ENCODE measurements around the gene RNF152.
A peak's percentile ranks its signal among the peaks of the same experiment; 100 is the strongest.

The RNF152 gene, protein sequence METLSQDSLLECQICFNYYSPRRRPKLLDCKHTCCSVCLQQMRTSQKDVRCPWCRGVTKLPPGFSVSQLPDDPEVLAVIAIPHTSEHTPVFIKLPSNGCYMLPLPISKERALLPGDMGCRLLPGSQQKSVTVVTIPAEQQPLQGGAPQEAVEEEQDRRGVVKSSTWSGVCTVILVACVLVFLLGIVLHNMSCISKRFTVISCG

DNA sequence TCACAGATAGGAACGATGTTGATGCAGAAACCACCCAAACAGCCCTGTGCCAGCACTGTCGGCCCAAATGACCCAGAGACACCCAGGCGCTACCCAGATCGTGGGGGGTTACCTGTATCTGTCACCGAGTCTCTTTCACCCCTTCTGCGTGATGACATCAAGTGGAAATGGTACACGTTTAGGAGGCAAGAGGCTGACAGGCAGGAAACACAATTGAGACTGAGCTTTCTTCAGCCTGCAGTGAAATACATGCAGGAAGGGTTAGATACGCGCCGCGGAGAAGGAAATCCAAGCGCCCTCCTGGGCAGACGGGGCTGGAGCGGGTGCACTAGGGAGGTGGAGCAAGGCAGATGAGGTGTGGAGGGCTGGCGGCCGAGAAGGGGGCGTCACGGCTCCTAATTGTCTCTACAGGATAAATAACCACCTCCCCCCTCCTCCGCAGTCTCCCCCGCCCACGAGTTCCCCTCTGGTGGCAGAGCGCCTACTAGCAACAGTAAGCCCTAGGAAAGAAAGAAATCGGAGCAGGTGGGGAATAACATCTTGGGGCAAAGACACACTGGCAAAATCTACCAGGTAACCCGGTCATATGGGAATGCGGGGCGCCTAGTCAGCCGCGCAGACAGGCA is at the start of gene RNF152:
RNF152 (minus strand) TSS at position 325 of the 626 bp plus-strand sequence. CDS start 76,544 bp downstream, outside the sequence.
- FAIRE-seq (no peak), DNase-seq (ENCODE audit: insufficient read length, low spot score) (no peak)

DNA sequence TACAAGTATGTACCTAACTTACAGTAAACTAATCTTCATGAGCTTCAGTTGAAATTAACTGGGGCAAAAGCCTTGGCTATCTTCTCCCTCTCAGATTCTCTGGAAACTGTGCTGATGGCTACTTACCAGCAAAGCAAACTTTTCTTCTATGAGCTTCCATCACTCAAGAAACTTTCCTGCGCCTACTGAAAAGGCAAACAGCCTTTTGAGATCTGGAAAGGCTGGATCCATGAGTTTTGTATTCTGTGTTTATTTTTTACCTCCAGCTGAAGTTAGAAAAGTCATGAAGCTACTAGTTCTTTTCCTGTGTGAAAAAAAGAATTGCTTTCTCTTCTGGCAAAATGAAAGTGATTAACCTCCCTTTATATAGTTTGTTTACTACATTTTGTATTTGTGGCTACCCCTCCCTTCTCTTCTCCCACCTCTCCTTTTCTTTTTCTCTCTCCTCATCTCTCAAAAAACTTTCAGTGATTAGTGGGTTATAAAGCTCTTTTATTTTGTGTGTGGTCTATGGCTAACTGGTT is 49.2 kb upstream of the RNF152 start:
- FAIRE-seq: peak; percentile 35

DNA sequence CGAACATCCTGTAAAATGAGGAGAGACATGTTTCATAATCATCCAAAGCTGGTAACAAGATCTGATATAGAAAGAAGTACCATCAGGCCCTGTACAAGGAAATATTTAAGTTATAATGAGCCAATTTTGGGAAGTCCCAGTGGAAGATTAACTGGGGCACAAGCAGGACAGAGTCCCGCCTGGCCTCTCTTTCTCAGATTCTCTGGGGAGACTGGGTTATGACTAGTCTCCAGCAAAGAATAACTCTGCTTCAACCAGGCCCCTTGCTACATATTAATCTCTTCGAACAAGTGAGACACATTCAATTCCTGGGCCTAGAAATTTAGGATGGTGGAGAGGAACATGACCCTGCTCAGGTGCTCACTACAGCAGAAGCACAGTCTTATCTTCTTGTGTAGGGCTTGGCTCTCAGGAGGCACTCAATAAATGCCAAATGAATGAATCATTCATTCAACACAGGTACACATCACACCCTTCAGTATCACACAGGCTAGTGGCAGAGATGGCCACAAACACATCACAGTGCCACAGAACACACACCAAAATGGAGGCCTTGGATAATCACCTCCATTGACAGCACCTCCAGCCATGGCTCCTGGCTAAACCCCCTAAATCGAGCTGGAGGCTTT is 46.4 kb upstream of the RNF152 start:
- DNase-seq (ENCODE audit: insufficient read length, low spot score) (no peak), FAIRE-seq (no peak)

More for the DNA sequence above, 49.2 kb upstream of the RNF152 start:
- DNase-seq (ENCODE audit: insufficient read length, low spot score): no peak

DNA sequence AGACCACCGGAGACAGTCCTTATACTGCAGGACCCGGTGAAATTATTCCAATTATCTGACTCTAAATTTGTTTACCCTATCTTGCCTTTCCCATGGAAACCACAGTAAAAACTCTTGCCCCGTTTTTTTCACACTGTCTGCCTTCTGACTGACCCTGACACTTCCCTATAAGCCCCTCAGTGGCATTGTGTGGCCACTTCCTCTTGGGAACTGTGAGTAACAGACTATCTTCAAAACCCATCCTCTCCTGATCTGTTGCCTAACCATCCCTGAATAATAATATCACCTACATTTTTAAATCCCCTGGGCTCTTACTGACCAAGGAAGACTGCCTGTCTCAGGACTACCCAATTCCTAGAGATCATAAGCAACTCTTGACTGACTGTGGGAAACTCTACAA is 42.6 kb upstream of the RNF152 start:
- FAIRE-seq: no peak

DNA sequence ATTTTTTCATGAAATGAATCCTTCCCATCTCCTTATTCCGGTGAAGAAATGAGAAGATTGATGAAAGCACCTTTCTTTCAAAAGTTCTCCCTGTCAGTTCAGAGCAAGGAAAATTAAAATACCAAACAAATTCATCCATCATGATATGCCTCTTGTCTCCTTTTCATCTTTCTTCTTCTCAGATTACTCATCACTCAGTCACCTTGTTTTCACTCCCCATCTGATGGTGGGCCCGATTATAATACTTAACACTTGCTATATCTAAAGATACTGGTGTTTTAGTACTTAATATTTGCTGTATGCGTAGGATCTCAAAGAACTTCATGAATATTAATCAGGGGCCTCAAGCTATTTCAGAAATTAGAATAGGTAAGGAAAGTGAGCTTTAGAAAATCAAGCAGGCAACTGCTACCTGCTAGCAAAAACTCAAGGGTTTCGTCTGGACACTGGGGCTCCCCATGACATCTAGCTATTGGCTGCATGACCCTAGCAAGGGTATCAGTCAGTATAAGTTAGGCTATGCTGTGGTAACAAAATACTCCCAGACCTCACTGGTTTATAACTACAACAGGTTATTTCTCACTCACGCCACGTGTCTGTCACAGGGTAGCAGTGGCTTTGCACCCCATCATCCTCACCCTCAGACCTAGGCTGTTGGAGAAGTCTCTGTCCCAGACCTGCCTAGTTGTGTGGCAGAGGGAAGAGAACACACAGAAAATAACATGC is 39.0 kb upstream of the RNF152 start:
- FAIRE-seq: no peak
- DNase-seq (ENCODE audit: insufficient read length, low spot score): no peak

More for the DNA sequence above, 42.6 kb upstream of the RNF152 start:
- DNase-seq (ENCODE audit: insufficient read length, low spot score): no peak

DNA sequence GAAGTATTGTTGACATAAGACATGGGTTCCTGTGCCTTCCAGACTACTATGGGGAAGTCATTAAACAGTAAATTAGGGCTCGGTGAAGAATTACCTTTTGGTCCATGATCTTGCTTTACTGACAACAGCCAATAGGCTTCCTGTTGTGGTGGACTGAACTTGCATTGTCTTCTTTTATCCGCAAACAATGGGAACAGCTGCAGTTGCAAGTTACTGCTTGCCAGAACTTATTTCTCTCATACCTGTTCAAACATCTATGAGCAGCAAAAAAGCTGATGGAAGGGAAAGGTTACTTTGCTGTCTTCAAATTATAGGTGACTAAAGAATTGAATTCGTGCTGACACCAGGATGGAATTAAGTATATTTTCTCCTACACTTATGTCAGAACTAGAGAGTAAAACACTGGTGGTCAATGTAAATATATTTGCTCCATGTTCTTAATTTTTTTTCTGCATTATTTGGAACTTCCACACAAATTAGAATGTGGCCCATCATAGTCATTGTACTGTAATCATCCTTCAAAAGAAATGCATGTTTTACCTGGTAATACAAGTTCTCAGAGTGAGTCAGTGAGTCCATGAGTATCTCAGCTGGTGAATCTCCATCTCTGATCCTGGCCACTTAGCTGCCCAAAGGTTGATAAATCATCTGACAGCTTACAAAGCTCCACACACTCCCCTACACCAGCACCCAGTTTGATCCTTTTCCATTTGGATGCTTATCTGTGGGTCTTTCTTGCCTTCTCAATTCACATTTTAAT is 37.3 kb upstream of the RNF152 start:
- DNase-seq (ENCODE audit: insufficient read length, low spot score): no peak

DNA sequence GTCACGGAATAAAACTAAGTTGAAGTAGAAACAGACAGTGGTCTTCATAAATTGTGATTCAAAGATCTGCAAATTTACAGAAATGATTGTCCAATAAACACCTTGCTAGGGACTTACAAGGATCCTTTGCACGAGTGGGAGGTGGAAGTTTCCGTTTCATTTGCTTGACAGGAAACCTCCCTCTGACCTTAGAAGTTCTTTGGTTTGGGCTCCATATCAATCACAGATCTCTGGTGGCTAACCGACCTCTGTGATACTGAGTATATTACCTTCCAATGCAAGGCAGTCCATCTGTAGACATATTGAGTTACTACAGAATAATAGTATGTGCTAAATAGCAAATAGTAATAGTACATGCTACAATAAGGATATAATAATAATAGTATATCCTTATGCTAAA is 33.7 kb upstream of the RNF152 start:
- no peak for FAIRE-seq
- DNase-seq (ENCODE audit: insufficient read length, low spot score): no peak

More for the DNA sequence above, 37.3 kb upstream of the RNF152 start:
- FAIRE-seq: no peak

DNA sequence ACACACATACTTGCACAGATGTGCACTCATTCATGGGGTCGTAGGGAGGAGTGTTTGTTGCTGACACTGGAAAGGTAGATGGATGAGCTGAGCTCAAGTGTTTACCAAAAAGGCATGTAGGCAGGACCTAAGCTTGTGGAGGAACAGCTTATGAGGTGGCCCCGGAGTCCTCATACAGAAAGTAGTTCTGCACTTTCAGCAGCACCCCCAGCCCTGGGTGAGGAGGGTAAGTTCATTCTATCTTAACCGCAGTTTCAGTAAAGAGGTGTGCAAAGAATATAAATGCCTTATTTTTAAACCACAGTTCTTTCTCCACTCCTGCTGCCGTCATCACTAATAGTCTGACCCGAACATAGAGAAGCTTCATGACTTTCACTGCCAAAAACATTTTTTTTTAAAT is 31.7 kb upstream of the RNF152 start:
- DNase-seq (ENCODE audit: insufficient read length, low spot score) (no peak), FAIRE-seq (no peak)

DNA sequence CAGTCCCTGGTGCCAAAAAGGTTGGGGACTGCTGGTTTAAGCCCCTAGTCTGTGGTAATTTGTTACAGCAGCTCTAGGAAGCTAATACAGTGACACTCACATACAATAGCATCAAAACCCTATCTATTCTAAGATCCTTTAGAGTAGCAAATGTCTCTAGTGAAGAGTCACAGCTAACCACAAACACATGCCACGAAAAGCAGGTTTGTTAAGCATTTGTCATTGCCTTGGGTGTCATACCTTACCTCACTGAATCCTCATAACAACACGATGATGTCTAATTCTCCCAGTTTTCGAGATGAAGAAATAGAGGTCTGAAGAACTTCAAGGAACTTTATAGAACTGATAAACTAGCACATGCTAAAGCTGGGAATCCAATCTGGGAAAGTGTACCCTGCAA is 29.6 kb upstream of the RNF152 start:
- FAIRE-seq: no peak
- DNase-seq (ENCODE audit: insufficient read length, low spot score): no peak

DNA sequence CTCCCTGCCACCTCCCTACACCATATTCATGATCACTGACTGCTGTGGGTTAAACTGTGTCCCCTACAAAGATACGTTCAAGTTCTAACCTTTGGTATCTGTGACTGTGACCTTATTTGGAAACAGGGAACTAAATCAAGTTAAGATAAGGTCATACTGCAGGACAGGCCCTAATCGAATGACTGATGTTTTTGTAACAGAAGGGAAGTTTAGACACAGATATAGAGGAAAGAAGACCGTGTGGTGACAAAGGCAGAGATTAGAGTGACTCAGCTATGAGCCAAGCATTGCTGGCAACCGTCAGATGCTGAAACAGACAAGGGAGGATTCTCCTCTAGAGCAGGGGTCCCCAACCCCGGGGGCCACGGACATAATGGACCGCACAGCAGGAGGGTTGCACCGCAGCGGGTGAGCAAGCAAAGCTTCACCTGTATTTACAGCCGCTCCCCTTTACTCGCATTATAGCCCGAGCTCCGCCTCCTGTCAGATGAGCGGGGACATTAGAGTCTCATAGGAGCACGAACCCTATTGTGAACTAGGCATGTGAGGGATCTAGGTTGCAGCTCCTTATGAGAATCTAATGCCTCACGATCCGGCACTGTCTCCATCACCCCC is 28.9 kb upstream of the RNF152 start:
- DNase-seq (ENCODE audit: insufficient read length, low spot score) (no peak), FAIRE-seq (no peak)

DNA sequence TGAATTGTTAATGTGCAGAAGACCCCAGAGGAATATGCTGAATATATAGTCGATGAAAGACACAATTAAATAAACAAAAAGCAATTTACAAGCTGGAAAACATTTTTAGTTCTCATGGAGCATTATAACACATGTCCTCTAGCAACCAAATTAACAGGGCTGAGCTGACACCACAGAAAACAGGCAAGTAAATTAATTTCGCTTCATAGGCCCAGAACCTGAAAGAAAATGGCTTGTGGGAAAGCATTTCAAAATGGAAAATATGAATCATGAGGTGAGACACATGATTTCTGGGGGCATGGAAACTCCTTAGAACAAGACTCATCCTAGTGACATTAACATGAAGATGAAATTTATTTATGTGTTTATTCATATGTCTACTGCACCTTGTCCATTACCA is 25.0 kb upstream of the RNF152 start:
- FAIRE-seq (no peak), DNase-seq (ENCODE audit: insufficient read length, low spot score) (no peak)

DNA sequence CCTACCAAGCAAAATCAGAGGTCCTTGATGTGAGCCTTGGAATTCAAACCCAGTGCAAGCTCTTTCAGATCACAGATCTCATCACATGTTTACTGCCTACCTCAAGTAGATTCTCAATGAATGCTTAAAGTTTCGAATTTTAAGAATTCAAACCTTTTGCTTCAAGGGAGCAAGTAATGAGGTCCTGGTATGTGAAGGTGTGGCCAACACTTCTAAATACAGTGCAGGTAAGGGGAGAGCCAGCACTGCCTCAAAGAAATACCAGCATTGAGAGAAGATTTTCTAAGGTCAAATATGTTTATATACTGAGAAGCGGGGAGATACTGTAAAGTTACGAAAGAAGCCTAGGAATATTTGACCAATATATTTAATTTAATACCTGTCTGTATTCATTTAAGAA is 19.7 kb upstream of the RNF152 start:
- DNase-seq (ENCODE audit: insufficient read length, low spot score): no peak
- FAIRE-seq: no peak

DNA sequence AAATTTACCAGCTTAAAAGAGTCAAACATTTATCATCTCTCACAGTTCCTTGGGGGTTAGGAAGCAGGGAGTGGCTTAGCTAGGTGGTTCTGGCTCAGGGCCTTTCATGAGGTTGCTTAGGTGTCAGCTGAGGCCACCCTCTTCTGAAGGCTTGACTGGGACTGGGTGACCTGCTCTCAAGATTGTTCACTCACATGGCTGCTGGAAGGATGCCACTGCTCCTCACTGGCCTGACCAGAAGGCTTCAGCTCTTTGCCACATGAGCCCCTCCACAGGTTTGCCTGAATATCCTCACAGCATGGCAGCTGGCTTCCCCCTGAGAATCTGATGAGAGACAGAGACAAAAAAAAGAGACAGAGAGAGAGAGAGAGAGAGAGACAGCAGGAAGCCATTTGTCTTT is 17.3 kb upstream of the RNF152 start:
- FAIRE-seq: no peak
- no peak for DNase-seq (ENCODE audit: insufficient read length, low spot score)

DNA sequence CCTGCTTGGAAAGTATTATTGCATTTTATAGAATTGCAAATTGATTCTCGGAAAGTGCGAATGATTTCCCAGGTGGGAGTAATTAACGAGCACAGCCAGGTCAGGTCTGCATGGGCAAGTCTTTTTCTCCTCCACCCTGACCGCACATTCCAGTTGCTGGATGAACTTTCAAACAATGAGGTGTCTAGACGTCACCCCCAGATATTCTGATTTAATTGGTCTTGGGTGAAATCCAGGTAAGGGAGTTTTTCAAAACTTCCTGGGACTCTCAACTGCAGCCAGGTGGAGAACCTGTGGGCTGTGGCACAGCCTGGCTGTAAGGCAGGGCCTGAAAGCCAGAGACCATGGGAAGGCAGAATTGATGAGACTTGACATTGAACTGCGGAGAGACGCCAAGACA is 15.9 kb upstream of the RNF152 start:
- DNase-seq (ENCODE audit: insufficient read length, low spot score) (no peak), FAIRE-seq (no peak)

DNA sequence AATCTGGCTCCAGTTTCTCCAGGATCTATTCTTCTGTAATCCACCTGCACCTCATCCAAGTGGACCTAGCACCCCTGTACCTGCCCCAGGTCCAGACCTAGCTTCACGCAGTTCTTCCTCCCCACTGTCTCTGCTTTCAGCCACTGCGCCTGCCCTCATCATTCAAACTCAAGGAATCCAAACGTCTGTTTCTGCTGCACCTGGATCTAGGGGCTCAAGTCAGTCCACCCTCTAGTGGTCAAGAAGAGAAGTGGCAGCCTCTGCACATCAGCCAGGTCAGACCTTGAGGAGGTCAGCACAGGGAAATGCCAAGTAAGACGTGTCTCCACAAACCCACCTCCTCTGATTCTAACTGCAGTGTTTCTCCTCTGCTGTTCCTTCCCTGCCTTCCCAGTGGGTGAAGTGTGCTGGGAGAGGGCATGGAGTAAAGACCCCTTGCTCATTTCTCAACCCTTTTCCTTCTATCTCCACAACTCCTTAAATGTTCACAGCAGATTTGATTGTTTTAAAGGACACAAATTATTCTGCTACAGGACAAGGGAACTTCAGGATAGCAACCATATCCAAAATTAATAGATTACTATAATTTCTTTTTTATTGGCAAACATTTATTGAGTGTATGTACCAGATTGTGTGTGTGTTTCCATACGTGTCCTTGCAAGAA is 8.6 kb upstream of the RNF152 start:
- DNase-seq (ENCODE audit: insufficient read length, low spot score) (peak; percentile 65), FAIRE-seq (peak; percentile 92)

DNA sequence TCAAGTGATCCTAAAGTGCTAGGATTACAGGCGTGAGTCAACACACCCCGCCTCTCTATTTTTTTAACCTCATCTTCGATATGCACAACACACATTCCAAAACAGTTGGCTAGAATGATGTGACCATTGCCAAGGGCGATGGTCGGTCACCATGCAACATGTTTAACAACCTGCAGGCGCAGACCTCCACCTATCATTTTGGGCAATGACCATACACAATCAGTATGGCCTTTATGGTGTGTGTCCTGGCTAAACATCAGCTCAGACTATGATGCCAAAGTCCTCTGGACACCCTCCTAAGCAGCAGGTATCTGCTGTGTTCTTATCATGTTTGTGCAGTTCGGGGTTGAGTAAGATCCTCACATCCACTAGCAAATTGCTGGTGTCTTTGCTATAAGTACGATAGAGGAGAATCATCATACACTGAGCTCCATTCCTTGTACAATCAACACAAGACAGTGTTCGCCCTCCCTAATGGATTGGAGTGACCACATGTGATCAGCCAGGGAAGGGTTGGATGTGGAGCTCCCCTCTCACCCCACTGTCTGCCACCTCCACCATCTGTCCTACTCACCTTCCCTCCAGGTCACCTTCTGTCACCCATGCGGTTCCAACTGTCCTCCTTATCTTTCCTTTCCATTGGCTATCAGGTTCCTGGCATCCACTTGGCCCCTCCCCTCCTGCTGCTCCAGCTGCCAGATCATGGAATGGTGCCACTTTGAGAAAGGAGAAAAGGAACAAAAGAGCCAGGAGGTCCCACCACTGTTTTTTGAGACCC is 7.9 kb upstream of the RNF152 start:
- DNase-seq (ENCODE audit: insufficient read length, low spot score): no peak

DNA sequence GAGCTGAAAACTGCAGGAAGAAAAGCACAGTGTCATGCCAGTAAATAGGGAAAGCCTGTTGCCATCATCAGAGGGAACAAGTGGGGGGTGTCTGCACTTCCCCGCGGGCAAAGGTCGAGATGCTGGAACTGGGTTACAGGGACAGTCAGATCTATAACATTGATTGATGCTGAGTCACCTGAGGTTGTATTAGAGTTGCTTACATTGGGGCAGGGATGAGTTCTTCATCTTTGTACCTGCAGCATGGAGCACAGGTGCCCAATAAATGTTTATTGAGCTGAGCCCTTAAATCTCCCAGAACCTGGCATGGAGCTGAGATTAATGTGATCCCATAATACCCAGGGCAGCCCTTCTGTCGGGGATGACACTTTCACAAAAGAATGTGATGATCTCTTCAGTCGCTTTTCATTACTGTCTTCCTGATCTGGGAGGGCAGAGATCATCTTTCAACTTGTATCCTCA is 5.9 kb upstream of the RNF152 start:
- FAIRE-seq (no peak), DNase-seq (ENCODE audit: insufficient read length, low spot score) (no peak)

More for the DNA sequence above, 7.9 kb upstream of the RNF152 start:
- no peak for FAIRE-seq

DNA sequence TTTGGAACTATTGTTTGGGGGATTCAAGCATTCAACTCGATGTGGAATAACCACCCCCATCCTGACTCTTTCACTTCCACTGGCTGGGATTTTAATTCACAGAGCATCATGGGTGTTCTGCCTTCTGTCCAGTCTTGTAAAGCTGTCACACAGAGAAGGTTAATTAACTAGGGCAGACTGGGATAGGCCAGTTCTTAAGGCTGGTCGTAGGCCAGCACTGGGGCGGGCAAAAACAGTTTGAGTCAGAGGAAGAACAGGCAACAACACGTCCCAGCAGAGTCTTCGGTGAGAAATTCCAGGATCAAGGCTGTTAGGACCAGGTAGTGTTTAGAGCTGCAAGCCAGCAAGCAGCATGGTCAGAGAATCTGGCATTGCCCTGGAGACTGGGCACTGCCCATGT is 4.0 kb upstream of the RNF152 start:
- DNase-seq (ENCODE audit: insufficient read length, low spot score): no peak
- no peak for FAIRE-seq

DNA sequence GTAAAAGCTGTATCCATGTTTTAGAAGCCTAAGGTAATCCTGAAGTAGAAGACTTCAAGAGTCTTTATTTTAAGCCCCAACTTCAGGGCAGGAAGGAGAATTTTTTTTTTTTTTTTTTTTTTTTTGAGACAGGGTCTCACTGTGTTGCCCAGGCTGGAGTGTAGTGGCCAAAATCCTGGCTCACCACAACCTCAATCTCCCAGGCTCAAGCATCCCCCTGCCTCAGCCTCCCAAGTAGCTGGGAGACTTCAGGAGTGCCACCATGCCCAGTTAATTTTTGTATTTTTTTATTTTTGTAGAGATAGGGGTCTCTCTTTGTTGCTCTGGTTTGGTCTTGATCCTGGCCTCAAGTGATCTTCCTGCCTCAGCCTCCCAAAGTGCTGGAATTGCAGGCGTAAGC is 3.3 kb upstream of the RNF152 start:
- DNase-seq (ENCODE audit: insufficient read length, low spot score) (no peak), FAIRE-seq (no peak)

All from GM19239 (cell line).